ENCODE data around the gene IBSP.
A peak's percentile ranks its signal among the peaks of the same experiment; 100 is the strongest.

The IBSP gene

DNA sequence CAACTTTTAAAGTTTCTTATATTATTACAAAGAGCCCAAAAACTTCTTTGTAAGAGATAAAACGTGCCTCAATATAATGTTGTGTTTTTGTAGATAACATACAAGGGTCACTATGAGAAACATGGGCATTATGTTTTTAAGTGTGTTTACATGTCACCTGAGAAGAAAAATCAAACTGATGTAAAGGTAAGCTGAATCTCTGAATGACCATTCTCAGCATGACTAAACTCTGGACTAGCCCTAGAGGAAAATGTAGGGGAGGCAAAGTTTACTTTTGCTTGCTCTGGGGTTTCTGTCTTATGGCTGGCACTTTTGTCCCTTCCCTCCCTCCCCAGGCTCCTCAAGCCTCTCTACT, 40.2 kb downstream of the IBSP start:
- no peak for DNase-seq (ENCODE audit: insufficient read length)
- TF ChIP-seq POLR2AphosphoS5 (IDR thresholded peaks at IDR 0.05; ENCODE audit: low read depth, low read length): no peak
- TF ChIP-seq TAF1 (IDR thresholded peaks at IDR 0.05; ENCODE audit: borderline replicate concordance, low read depth, low read length): no peak
- no peak for TF ChIP-seq POLR2A (IDR thresholded peaks at IDR 0.05; ENCODE audit: low read depth, low read length)
- FAIRE-seq: no peak

DNA sequence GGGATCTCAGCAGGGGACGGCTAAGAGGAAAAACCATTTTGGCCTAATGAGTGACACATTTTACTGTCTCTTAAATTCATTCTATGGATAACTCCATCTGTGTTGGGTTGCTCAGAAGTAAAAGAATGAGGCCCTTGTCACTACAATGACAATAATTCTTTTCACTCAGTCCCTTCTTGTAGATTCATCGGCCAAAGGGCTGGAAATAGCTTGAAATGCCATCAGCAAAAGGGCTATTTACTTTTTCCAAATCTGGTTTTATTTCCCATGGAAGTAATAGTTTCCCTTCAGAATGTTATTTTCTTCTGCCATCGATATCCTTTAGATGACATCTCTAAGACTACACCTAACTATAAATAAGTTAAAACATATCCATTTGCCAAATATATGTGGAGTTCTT, 40.8 kb downstream of the IBSP start:
- FAIRE-seq: no peak
- no peak for DNase-seq (ENCODE audit: insufficient read length)
- no peak for TF ChIP-seq POLR2AphosphoS5 (IDR thresholded peaks at IDR 0.05; ENCODE audit: low read depth, low read length)
- no peak for TF ChIP-seq TAF1 (IDR thresholded peaks at IDR 0.05; ENCODE audit: borderline replicate concordance, low read depth, low read length)
- no peak for TF ChIP-seq POLR2A (IDR thresholded peaks at IDR 0.05; ENCODE audit: low read depth, low read length)

GRCh38 chr4:87843936-87844335, 44.6 kb downstream of the IBSP start:
- DNase-seq (ENCODE audit: insufficient read length) (no peak), FAIRE-seq (no peak)
- TF ChIP-seq POLR2A (IDR thresholded peaks at IDR 0.05; ENCODE audit: low read depth, low read length) (no peak), POLR2AphosphoS5 (IDR thresholded peaks at IDR 0.05; ENCODE audit: low read depth, low read length) (no peak), TAF1 (IDR thresholded peaks at IDR 0.05; ENCODE audit: borderline replicate concordance, low read depth, low read length) (no peak)

DNA sequence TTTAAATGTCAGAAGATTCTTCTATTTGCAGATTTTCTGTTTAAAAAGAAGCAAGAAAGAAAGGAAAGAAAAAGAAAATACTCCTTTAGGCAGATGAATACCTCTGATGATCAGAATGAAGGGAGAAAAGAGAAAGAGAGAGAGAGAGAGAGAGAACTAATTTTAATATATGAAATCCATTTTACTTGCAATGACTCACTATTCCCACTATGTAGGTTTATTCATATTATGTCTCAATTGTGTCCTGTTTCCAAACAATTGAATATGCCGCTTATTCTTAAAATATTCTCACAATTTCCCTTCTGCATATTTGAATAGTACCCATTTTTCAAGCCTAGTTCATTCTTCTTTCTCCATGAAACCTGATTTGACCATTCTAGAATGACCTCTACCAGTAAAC, 45.1 kb downstream of the IBSP start:
- no peak for DNase-seq (ENCODE audit: insufficient read length)
- no peak for FAIRE-seq
- TF ChIP-seq POLR2A (IDR thresholded peaks at IDR 0.05; ENCODE audit: low read depth, low read length): no peak
- TF ChIP-seq TAF1 (IDR thresholded peaks at IDR 0.05; ENCODE audit: borderline replicate concordance, low read depth, low read length): no peak
- no peak for TF ChIP-seq POLR2AphosphoS5 (IDR thresholded peaks at IDR 0.05; ENCODE audit: low read depth, low read length)

DNA sequence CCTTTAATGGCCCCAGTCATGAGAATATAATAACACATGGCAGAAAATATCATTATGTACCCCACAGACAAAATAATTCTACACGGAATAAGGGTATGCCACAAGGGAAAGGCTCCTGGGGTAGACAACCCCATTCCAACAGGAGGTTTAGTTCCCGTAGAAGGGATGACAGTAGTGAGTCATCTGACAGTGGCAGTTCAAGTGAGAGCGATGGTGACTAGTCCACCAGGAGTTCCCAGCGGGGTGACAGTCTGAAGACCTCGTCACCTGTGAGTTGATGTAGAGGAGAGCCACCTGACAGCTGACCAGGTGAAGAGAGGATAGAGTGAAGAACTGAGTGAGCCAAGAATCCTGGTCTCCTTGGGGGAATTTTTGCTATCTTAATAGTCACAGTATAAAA, 46.9 kb downstream of the IBSP start:
- DNase-seq (ENCODE audit: insufficient read length) (no peak), FAIRE-seq (no peak)
- TF ChIP-seq TAF1 (IDR thresholded peaks at IDR 0.05; ENCODE audit: borderline replicate concordance, low read depth, low read length) (no peak), POLR2AphosphoS5 (IDR thresholded peaks at IDR 0.05; ENCODE audit: low read depth, low read length) (no peak), POLR2A (IDR thresholded peaks at IDR 0.05; ENCODE audit: low read depth, low read length) (no peak)

DNA sequence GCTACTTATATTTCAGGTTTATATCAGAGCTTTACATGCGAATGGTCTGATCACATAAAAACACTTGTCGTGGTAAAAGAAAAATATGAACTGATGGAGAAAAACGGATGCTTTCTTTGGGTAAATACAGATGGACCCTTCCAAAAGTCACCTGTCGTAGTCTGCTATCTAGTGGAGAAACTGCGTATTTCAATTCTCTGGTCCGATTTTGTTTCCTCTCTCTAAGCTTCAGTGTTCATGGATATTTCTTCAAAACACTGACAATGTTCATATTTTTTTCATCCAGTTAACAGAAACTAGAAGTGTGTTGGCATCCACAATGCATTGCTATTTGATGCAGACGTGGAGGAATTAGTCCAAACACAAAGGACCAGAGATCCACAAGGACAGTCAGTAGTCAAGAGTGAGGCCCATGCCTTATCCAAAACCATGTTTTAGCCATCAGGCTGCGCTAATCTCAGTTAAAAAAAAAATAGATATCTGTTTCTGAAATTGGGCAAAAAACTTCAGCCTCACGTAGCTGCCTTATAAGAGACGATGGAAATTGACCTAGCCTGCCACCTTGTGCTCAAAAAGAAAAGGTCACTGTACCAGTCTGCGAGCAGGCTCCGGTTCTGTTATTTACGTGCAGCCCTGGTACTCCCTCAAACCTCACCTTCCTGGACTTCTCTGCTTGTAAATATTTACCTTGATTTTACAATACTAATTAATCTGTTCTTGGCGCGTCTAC, 49.4 kb downstream of the IBSP start:
- DNase-seq (ENCODE audit: insufficient read length) (no peak), FAIRE-seq (peak; percentile 67)
- no peak for TF ChIP-seq TAF1 (IDR thresholded peaks at IDR 0.05; ENCODE audit: borderline replicate concordance, low read depth, low read length)
- TF ChIP-seq POLR2A (IDR thresholded peaks at IDR 0.05; ENCODE audit: low read depth, low read length): no peak
- no peak for TF ChIP-seq POLR2AphosphoS5 (IDR thresholded peaks at IDR 0.05; ENCODE audit: low read depth, low read length)

DNA sequence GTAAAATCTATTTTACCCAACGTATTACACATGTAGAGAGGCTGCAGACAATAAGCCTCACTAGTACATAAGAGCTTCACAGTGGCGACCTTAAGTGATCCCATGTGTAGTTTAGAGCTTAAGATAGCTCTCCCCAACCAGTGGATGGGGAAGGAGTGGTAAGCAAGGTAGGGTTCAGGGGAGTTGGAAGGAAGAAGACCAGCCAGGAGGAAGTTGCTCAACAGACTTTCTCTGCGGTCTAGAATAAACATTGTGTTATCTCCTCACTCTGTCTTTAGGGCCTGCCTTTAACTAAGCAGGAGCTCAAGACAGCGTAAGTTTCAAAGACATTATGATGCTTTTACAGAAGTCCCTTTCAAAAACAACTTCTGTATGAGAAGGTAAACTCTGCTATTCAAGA, 50.3 kb downstream of the IBSP start:
- no peak for FAIRE-seq
- TF ChIP-seq POLR2AphosphoS5 (IDR thresholded peaks at IDR 0.05; ENCODE audit: low read depth, low read length) (no peak), TAF1 (IDR thresholded peaks at IDR 0.05; ENCODE audit: borderline replicate concordance, low read depth, low read length) (no peak), POLR2A (IDR thresholded peaks at IDR 0.05; ENCODE audit: low read depth, low read length) (no peak)
- no peak for DNase-seq (ENCODE audit: insufficient read length)

- TF ChIP-seq TAF1 (IDR thresholded peaks at IDR 0.05; ENCODE audit: borderline replicate concordance, low read depth, low read length) (no peak), POLR2A (IDR thresholded peaks at IDR 0.05; ENCODE audit: low read depth, low read length) (no peak), POLR2AphosphoS5 (IDR thresholded peaks at IDR 0.05; ENCODE audit: low read depth, low read length) (no peak)
- no peak for FAIRE-seq
These were observed 52.0 kb downstream of the IBSP start for GRCh38 chr4:87851332-87851731.

GRCh38 chr4:87851953-87852352, 52.6 kb downstream of the IBSP start:
- no peak for FAIRE-seq
- TF ChIP-seq POLR2A (IDR thresholded peaks at IDR 0.05; ENCODE audit: low read depth, low read length) (no peak), POLR2AphosphoS5 (IDR thresholded peaks at IDR 0.05; ENCODE audit: low read depth, low read length) (no peak), TAF1 (IDR thresholded peaks at IDR 0.05; ENCODE audit: borderline replicate concordance, low read depth, low read length) (no peak)
- no peak for DNase-seq (ENCODE audit: insufficient read length)

More at GRCh38 chr4:87851332-87851731, 52.0 kb downstream of the IBSP start:
- no peak for DNase-seq (ENCODE audit: insufficient read length)

DNA sequence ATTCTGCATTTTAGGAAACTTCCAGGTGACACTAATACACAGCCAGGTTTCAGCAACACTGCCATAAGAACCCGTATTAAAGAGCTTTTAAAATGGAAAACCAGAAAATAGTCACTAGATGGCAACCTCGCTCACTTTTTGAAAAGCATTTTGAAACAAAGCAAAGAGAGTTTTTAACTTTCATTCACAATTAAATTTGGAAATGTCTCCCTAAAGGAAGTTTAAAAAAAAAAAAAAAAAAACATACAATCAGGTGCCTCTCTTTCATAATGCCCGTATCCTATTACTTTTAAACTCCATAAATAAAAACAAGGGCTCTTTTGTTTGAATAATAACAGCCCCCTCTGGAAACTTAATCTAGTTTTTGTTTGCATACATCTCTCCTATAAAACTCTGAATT, 53.8 kb downstream of the IBSP start:
- FAIRE-seq: peak; percentile 14
- no peak for DNase-seq (ENCODE audit: insufficient read length)

GRCh38 chr4:87853891-87854290, 54.5 kb downstream of the IBSP start:
- DNase-seq (ENCODE audit: insufficient read length) (no peak), FAIRE-seq (no peak)
- TF ChIP-seq POLR2AphosphoS5 (IDR thresholded peaks at IDR 0.05; ENCODE audit: low read depth, low read length) (no peak), POLR2A (IDR thresholded peaks at IDR 0.05; ENCODE audit: low read depth, low read length) (no peak), TAF1 (IDR thresholded peaks at IDR 0.05; ENCODE audit: borderline replicate concordance, low read depth, low read length) (no peak)

More for the DNA sequence above, 53.8 kb downstream of the IBSP start:
- TF ChIP-seq TAF1 (IDR thresholded peaks at IDR 0.05; ENCODE audit: borderline replicate concordance, low read depth, low read length): no peak
- no peak for TF ChIP-seq POLR2AphosphoS5 (IDR thresholded peaks at IDR 0.05; ENCODE audit: low read depth, low read length)
- no peak for TF ChIP-seq POLR2A (IDR thresholded peaks at IDR 0.05; ENCODE audit: low read depth, low read length)

- FAIRE-seq: no peak
- TF ChIP-seq POLR2AphosphoS5 (IDR thresholded peaks at IDR 0.05; ENCODE audit: low read depth, low read length): no peak
- no peak for TF ChIP-seq POLR2A (IDR thresholded peaks at IDR 0.05; ENCODE audit: low read depth, low read length)
- no peak for TF ChIP-seq TAF1 (IDR thresholded peaks at IDR 0.05; ENCODE audit: borderline replicate concordance, low read depth, low read length)
- no peak for DNase-seq (ENCODE audit: insufficient read length)
These were observed 56.2 kb downstream of the IBSP start for GRCh38 chr4:87855559-87855958.
